Stimulated activated CD4-positive, alpha-beta T cell treated with anti-CD3 and anti-CD28 coated beads, Interleukin-15, amount 100 ng/mL, for 1 hour (primary cell): ENCODE measurements around the gene FHOD3.
"Not testable (repeated sequence)": the region's sequence is repeated elsewhere in the genome, so short reads cannot be mapped to it uniquely, and the experiment has no call there.

ENCODE experiments used
- DNase-seq, 2 donors: peaks; one replicate each; pipeline ENCODE4 v3.0.0-alpha.2; 2020; ENCODE audit warnings: low read depth in 1 of 2, low spot score in 1 of 2

Gene FHOD3

DNA sequence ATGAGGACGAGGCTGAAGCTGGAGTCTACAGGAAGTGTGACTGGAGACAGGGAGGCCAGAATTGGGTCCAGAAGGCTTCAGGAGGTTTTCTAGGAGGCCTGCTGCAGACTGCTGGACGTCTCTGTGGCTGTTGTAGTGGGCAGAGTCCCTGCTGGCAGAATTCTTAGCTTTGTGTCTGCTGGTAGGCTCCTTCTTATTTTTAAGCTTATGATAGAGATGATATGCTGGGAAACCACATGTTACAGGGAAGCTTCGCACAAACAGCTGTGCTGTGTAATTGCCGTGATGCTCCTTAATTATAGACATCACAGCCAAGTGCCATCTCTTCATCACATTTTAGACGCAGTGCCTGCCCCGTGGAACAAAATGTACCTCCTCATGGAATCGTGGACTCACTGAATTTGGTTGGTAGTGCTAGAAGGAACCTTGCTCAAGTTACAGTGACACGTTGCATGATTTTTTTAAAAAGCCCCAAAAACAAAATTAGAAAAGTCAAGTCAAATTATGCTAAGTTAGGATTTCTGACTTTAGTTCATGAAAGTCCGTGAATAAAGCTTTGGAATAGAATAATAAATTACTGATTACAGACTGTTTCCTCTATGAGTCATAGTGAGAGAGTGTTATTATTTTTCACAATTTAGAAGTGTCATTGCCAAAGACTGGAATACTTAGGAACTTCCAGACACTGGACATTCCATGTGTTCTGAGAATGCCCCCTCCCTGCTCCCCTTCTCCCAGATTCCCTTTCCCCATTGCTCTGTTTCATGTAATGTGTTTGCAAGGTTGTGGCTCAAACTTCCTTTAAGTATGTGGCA lies 144.1 kb downstream of the FHOD3 start:
- no peak for DNase-seq

DNA sequence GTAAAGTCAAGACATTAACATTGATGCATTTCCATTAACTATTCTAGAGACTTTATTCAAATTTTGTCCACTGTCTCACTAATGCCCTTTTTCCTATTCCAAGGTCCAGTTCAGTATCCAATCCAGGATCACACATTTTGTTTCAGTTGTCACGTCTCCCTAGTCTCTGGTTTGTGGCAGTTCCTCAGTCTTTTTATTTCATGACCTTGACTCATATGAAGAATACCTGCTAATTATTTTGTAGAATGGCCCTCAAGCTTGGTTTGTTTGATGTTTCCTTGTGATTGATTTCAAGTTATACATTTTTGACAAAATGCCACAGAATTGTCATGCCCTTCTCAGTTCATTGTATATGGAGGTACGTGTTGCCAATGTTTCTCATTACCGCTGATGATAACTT lies 145.2 kb downstream of the FHOD3 start:
- DNase-seq: no peak

DNA sequence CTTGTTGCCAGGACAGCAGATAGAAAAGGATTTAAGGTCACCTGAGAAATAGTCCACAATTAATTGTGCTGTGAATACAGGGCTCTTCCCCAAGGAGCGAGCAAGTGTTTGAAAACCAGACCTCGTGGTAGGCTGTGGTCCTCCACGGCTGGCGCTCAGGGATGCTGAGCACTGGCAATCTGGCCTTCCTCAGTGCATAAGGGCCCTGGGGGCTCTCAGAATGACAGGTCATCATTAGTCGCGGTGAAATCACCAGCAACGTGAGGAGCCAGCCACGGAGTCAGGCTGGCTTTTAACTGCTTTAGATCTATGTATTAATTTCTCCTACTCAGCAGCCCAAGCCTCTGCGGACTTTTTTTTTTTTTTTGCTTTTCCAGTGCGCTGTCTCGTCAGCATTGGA lies 148.5 kb downstream of the FHOD3 start:
- no peak for DNase-seq

DNA sequence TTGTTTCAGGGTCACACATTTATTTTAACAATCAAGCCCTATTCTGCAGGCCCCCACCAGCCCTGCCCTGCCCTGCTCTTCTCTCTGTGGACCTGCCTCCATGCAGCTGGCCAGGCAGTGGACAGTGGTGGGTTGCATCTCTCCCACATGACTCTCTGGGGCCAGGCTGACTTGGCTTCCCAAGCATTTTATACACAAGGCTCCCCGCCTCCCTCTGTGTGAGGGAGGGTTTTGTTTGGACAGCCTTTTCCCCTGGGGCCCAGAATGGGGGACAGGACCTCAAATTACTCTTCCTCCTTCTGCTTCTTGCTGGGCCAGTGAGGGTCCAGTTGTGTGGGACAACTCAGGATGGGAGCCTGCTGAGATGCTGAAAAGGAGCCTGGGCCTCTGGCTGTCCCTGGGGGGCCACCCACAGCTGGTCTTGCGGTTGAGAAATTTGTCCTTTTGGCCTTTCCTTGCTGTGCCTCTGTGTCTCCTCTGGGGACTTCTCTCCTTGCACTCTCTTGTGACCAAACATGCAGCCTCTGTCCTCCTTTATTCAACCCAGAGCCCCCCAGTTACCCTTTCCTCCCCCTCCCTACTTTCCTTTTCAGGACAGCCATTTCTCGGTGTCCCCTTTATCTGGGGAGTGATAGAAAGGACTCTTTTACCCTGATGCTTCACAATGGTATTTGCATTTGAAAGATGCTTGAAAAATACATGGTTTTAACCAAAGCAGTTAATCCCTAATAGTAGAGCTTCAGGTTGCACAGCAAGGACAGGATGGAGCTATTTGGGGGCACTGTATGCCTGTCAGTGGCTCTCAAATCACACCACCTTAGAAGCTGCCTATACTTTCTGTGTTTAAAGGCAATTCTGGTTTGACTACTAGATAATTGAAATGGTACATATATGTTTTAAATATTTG lies 151.1 kb downstream of the FHOD3 start:
- DNase-seq: no peak

DNA sequence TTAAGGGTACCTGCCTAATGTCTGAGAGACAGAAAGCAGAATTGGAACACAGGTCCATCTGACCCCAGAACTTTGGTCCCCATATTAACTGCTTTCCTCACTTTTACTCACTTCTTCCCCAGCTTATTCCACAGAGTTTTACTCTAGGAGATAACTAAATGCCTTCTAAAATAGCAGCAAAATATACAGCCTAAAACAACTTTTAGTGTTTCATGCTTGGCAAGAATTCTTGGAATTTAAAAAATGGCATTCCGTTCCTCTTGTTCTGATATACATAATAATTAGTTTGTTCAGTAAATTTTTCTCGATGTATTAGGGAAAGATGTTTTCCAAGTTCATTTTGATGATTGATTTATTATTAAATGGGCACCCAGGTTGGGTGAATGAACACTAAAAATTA lies 151.9 kb downstream of the FHOD3 start:
- no peak for DNase-seq

DNA sequence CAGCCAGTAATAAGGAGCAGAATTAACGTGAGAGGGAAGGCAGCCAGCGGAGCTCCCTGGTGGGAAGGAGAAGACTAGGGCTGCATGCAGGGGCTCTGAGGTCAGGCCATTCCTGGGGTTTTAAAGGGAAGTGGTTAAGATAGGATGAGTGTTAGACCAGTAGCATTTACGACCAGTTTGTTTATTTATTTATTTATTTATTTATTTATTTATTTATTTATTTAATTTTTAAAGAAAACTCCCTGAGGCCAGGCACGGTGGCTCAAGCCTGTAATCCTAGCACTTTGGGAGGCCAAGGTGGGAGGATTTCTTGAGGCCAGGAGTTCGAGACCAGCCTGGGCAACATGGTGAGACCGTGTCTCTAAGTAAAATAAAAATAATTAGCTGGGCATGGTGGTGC lies 152.8 kb downstream of the FHOD3 start:
- DNase-seq: no peak

DNA sequence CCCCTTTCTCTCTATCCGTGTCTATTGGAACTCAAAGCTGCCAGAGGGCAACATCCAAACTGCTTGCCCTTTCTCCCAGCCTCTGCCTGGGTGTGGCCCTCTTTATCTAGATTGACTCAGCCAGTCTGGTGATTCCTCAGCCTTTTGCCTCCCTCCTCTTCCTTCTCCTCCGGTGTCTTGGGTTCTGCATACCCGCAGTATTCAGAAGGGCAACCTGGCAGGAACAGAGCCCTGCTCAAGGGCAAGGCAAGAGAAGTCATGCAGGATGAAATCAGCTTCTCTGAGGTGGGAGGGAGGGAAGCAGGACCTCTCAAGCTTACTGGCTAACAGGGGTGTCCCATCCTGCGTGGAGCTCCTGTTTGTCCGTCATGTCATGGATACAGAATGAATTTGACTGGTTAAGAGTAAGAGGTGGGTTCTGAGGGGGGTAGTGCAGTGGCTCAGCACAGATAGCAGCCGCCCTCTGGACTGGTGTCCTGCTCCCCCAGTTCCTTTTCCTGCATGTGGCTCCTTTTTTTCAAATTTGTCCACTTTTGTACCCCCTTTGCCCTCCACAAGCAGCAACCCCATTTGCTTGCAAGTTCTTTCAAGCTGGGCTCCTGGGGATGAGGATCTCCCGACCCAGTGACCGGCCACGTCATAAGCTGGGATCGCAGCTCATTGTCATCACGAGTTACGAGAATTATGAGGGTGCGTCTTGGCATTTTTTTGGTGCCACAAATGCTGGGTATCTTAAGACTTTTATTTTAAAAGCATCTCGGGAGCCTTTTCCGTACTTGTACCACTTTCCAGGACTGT lies 154.1 kb downstream of the FHOD3 start:
- no peak for DNase-seq

DNA sequence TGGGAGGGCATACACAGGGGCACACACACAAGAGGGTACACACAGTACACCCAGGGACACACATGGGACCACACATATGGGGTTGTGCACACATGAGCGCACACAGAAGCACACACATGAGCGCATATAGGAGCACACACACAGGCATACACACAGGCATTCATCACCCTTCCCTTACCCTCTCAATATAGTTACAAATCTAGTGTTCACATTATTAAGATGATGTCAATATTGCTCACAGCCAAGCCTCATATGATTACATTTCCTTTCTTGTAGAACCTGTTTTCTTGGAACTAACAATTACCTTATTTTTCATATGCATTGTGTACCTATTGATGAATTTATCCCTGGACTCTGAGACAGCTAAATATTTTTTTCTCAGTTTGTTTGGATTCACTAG lies 156.7 kb downstream of the FHOD3 start:
- DNase-seq: no peak

DNA sequence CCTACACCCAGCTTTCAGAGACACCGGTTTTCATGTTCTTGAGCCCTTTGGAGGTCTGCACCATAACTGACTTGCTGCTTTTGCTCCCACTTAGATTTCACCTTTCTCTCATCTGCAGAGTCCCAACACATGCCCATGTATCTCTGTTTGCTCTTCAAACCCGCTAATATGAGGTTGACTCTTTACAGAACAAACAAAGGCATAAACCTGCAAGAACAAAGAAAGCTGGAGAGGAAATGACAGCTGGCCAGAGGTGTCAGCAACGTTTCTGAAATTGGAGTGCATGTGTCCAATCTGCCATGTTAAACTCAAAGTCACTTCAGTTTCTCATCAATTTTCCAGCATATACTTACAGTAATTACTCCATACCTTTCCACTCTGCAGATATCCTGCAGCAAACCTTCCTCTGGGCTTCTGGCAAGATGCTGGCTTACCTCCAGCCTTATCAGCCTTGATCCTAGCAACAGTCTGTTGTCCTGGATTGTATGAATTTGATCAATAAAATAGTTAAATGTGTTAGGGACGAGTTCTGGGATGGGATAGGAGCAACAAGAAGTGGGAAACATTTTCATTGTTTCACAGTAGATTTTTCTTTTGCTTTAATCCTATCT lies 157.4 kb downstream of the FHOD3 start:
- DNase-seq: no peak

DNA sequence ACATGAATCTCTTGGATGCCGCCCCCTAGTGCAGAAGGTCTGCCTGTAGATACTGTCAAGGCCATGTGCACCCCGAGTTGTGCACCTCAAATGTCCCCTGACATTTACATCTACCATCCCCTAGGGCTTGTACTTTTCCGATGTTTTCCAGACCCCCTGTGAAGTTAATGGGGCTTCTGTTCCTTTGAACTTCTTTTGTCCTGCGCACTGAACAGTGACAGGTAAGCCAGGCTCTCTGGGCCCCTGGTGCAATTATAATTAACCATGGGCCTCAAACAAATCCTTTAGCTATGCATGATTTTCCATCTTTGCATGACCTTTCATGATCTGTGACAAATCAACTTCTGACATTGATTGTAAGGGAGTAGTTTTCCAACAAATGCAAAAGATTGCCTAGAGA lies 158.4 kb downstream of the FHOD3 start:
- no peak for DNase-seq

DNA sequence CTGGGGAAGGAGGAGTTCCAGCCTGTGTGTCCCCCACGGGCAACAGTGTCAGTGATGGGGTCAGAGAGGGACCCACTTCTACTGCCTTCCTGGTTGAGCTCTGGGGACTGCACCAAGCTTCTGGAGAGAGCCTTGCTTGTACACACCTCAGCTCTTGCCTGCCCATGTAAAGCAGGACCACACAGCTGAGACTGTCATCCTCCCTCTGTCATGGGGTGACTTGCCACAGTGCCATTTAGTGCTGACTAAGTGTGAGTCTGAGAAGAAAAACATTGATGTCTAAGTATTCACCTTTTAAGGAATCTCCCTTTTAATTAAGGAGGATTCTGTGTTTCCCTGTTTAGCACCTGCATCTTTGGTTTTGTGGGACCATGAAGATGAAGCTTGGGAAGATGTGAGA lies 159.1 kb downstream of the FHOD3 start:
- DNase-seq: no peak

DNA sequence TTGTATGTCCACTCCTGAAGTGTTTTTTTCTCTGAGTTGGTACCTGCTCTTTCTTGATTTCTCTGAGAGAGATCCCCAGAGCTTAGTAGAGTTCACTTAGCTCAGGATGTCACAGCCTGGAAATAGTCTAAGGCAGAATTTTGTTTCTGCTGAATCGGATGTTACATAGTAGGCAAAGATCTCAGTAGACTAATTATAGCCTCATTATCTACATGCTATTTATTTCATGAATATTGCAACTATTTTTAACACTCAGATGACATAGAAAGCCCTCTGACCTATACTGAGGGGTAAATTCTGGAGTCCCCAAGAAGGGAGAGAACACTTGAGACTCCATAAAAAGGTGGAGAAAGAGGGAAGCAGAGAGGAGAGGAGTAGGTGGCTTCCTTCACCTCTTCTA lies 160.2 kb downstream of the FHOD3 start:
- no peak for DNase-seq

DNA sequence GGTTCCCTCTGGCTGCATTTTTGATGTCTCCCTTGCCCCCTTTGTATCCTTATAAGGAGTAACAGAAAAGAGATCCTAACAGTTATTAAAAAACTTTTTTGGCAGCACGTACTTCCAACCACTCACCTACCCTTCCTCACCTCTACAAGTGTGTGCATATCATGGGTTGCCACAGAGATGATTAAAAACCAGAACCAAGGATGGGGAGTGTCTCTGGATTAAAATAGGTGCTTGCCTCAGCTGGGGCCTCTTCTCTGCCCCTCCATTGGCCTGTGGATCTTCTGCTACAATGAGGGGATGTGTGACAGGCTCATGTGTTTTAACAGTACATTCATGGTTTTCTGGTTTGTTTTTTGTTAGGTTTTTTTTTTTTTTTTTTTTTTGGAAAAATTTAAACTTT lies 160.8 kb downstream of the FHOD3 start:
- no peak for DNase-seq

DNA sequence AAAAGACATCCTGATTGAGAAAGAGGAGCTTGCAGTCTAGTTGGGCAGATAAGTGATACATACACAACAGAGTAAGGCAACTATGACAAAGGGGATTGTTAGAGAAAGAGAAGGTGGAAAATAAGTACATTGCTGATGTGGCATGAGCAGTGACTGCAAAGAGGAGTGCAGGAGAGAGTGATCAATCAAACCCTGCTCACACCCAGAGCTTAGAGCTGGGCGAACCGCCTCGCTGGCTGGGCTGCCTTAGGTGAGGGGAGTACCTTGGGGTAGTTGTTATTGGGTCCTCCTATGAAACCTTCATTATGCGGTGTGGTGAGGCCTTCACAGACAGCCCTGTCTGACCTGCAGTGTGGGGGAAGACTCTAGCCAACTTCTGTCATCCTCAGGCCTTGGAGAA lies 161.7 kb downstream of the FHOD3 start:
- DNase-seq: no peak

DNA sequence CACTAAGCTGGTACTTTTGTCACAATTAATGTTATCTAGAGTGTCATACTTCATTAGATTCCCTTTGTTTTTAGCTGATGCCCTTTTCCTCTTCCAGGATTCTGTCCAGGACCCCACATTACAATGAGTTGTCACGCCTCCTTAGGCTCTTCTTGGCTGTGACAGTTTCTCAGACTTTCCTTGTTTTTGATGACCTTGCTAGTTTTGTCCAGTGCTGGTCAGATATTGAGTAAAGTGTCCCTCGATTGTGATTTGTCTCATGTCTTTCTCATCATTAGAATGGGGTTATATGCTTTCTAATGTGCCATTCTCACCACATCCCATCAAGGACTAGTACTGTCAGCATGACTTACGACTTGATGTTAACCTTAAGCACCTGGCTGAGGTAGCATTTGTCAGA lies 162.3 kb downstream of the FHOD3 start:
- no peak for DNase-seq

DNA sequence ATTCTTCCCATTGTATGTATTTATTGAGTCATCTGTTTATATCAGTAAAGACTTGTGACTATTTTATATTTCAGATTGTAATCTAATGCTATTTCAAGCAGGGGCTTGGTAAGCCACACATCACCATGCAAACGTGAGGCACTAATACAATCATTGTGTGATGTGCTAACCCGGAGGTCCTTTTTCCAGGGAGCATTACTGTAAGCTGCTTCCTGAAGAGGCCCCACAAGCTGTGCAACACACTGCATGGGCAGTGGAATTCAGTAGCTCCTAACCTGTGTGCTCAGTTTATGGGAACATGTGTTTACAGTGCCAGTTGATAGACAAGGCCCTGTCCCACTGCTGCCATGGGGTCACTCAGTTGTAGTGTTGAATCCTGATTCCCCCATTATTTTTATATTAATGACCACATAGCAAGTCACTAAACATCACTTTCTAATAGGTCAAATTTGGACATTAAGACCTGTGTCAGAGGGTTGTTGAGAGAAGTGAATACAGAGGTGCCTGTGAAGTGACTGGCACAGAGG lies 162.9 kb downstream of the FHOD3 start:
- DNase-seq: no peak

DNA sequence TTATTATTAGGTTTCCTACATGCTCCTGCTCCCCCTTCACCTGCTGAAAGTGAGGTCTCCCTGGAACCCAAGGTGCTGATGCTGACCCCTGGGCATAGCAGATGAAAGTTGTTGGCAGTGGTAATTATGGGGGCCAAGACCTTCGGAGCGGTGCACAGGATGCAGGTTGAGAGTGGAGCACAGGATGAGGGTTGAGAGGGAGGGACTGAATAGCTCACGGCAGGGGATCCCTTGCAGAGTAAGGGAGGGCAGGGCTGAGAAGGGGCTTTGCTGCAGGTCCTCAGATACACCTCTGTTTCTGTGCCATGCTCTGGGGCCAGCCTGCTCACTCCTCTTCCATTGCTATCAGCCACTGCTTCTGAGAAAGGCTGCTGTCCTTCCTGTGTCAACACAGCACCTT lies 163.3 kb downstream of the FHOD3 start:
- DNase-seq: no peak

DNA sequence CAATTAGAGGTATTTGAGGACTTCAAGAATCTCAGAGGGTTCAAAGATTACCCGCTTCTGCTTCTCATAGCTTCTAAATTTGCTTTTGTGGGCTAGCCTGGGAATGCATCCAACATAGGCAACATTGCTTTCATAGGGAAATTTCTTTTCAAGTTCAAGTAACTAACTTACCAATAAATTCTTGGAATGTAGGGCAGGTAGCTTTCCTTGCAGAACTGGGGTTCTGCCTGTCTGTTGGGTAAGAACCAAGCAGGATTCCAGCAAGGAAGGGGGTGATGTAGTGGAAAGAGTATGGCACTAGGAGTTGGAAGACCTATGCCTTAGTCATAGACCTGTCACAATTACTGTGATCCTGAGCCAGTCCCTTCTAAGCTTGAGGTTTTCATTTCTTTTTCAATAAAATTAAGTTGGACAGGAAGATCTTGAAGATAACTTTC lies 164.1 kb downstream of the FHOD3 start:
- no peak for DNase-seq

DNA sequence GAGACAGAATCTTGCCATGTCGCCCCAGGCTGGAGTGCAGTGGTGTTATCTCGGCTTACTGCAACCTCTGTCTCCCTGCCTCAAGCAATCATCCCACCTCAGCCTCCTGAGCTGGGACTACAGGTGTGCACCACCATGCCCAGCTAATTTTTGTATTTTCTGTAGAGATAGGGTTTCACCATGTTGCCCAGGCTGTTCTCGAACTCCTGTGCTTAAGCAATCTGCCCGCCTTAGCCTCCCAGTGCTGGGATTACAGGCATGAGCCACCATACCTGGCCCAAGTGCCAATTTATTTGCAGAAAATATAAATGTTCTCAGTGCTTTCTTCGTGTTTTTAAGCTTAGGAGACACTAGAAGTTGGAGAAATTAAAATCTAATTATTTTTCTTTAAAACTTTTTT lies 166.0 kb downstream of the FHOD3 start:
- not testable (repeated sequence) for DNase-seq

DNA sequence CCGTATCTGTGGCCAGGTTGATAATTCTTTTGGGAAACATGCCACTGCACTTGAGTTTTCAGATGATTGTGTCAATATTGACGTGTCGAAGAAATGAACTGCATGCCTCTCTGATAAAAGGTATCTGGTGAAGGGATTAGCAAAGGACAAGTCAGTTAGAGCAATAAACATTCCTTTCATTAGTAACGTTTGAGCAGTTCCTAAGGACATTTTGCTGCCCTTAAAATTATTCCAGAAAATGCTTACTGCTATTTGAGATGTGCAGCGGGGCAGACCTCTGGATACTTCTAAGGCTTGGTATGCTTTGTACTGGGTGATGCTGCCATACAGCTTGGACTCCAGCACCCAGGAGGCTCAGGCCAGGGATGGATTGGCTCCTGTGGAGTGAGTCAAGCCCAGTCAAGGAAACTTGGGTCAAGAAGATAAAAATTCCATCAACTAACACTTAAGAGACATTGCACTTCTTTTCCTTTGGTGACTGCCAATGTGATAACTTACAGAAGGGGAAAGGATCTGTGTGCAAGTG lies 166.7 kb downstream of the FHOD3 start:
- no peak for DNase-seq

DNA sequence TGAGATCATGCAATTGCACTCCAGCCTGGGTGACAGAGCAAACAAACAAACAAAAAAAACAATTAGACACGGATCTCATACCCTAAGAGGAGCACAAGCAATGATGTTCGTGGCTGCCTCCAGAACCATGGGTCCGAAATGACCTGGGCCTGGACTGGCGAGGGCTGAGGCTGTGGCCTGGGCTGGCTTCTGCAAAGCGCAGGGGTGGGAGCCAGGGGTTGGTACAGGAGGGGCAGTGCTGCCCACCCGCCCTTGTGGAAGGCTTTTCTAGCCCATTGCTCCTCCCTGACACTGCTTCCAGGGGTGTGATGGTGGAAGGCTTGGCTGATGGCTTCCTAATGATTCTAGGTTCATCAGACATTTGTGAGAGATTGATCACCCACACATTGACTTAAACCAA lies 167.8 kb downstream of the FHOD3 start:
- DNase-seq: no peak
